NCI-H748 (cell line): ENCODE results near the gene SFTPD.
A peak's percentile ranks its signal among the peaks of the same experiment; 100 is the strongest.
"Not testable (repeated sequence)": the region's sequence is repeated elsewhere in the genome, so short reads cannot be mapped to it uniquely, and the experiment has no call there.

Experiments used
- DNase-seq: peaks from one replicate; lab custom pipeline; 2025; ENCODE audit not compliant: unreplicated experiment; lab: John Stamatoyannopoulos, UW

The SFTPD gene

GRCh38 chr10:79948976-79949722 lies at the start of gene SFTPD:
SFTPD (minus strand) TSS chr10:79949105; CDS start chr10:79946659, 2,446 bp downstream.
- DNase-seq = no peak

GRCh38 chr10:79995979-79996634 lies 47.2 kb upstream of the SFTPD start:
- peak; percentile 15 for DNase-seq

- no peak for DNase-seq
Observed at GRCh38 chr10:79994556-79994955, 45.7 kb upstream of the SFTPD start.

GRCh38 chr10:79988199-79988598 lies 39.3 kb upstream of the SFTPD start:
- DNase-seq = not testable (repeated sequence)

GRCh38 chr10:79986661-79987060 lies 37.8 kb upstream of the SFTPD start:
- DNase-seq = not testable (repeated sequence)

GRCh38 chr10:79985481-79986072 lies 36.7 kb upstream of the SFTPD start:
- no peak for DNase-seq

GRCh38 chr10:79984851-79985250 lies 35.9 kb upstream of the SFTPD start:
- DNase-seq = no peak

- no peak for DNase-seq
Observed at GRCh38 chr10:79983286-79983909, 34.5 kb upstream of the SFTPD start.

GRCh38 chr10:79982861-79983260 lies 34.0 kb upstream of the SFTPD start:
- peak; percentile 52 for DNase-seq

GRCh38 chr10:79982362-79982800 lies 33.5 kb upstream of the SFTPD start:
- DNase-seq = no peak

- peak; percentile 79 for DNase-seq
Observed at GRCh38 chr10:79981450-79982361, 32.8 kb upstream of the SFTPD start.

- no peak for DNase-seq
Observed at GRCh38 chr10:79980711-79981110, 31.8 kb upstream of the SFTPD start.

- no peak for DNase-seq
Observed at GRCh38 chr10:79979976-79980687, 31.2 kb upstream of the SFTPD start.

- DNase-seq = no peak
Observed at GRCh38 chr10:79979310-79979975, 30.5 kb upstream of the SFTPD start.

- no peak for DNase-seq
Observed at GRCh38 chr10:79976999-79977398, 28.1 kb upstream of the SFTPD start.

GRCh38 chr10:79970062-79970461 lies 21.2 kb upstream of the SFTPD start:
- DNase-seq = no peak

- no peak for DNase-seq
Observed at GRCh38 chr10:79947787-79948424, 999 bp downstream of the SFTPD start.

- peak; percentile 5 for DNase-seq
Observed at GRCh38 chr10:79947083-79947415, 1.9 kb downstream of the SFTPD start.
